Uterus (tissue), 2 donors: Measurements from ENCODE around the gene HIVEP3.

ENCODE experiments used
- POLR2A ChIP-seq, 2 donors: fragments of 450-650 bp; IDR thresholded peaks; one replicate each; pipeline ENCODE4 v1.6.1; 2016; ENCODE audit warnings: antibody characterized with exemption in 2 of 2, mild to moderate bottlenecking in 1 of 2, moderate library complexity in 1 of 2
- TF ChIP-seq, protein P1 (sequence below), 4 experiments: fragments of 200-600 bp in 2 of 4; fragments of 450-650 bp in 2 of 4; sonication (generic) in 2 of 4; IDR thresholded peaks; one replicate each; pipeline ENCODE4 v1.5.1; 2016 to 2019; ENCODE audit warnings: antibody characterized with exemption in 4 of 4, mild to moderate bottlenecking in 2 of 4, moderate library complexity in 1 of 4

DNA sequence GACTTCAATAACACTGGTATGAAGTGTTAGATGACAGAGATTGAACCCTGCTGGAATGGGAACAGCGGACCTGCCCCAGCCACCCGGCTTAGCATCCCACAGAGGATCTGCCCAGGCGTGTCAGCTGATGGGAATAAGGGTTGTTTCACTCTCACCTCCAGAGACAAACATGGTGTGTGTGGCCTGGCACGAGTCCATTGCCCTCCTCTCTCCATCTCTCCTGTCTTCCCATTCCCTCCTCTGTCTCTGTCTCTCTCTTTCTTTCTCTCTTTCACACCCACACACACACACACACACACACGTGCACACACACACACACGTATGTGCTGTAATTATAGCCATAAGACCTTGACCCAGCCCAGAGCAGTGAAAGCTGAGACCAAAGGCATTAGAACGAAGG lies 200.2 kb downstream of the HIVEP3 start:
- TF ChIP-seq, protein P1, sequence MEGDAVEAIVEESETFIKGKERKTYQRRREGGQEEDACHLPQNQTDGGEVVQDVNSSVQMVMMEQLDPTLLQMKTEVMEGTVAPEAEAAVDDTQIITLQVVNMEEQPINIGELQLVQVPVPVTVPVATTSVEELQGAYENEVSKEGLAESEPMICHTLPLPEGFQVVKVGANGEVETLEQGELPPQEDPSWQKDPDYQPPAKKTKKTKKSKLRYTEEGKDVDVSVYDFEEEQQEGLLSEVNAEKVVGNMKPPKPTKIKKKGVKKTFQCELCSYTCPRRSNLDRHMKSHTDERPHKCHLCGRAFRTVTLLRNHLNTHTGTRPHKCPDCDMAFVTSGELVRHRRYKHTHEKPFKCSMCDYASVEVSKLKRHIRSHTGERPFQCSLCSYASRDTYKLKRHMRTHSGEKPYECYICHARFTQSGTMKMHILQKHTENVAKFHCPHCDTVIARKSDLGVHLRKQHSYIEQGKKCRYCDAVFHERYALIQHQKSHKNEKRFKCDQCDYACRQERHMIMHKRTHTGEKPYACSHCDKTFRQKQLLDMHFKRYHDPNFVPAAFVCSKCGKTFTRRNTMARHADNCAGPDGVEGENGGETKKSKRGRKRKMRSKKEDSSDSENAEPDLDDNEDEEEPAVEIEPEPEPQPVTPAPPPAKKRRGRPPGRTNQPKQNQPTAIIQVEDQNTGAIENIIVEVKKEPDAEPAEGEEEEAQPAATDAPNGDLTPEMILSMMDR (IDR thresholded peaks at IDR 0.05) = no peak
- no peak for TF ChIP-seq POLR2A (IDR thresholded peaks at IDR 0.05)
